ENCODE results near the gene RCN2. TPM values are rescaled to one million over a fixed set of nuclear protein-coding genes. Genes with fewer than 3 reads are reported as not detected.

Gene RCN2
- total RNA-seq, 4 donors from 2014 or later, result 37.8 to 66.9 (median 49.7) TPM

DNA sequence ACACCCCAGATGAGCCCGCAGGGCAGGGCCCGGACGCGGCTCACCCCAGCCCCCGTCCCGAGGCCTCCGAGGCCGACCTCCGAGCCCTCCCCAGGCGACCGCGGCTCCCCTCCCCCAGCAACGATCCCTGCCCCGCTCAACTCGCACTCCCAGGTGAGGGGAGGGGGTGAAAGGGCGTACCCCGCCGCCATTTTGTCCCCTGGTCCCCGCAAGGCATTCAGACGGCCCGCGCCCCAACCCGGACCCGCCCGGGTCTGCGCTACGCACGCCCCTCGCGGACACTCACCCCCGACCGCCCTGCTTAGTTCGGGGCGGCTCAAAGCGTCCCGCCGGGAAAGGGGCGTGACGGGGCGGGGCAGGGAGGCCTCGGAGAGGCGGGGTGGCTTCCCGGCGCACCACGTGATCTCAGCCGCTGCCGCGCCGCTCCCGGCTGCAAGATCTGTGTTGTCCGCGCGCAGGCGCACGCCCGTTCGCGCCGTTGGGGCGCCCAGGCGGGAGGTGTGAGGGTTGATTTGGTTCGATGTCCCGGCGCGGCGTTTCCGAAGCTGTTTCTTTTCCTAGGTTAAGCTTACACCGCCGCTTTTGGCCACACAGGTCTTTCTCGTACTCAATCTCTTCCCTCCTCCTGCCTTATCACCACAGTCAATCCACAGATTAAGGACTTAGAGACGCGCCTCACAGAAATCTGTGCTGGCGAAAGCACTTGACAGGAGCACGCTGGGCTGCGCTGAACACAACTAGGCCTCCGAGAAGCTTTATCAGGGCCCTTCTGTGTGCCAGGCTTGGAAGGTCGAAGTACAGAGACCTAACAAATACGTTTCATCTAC, 26.3 kb upstream of the RCN2 start, which contains the start of gene SCAPER:
Gene SCAPER, minus strand, starts transcription at position 328 of the 827 bp plus-strand sequence. CDS start 21,523 bp downstream, outside the sequence.
- peak; percentile 99 for ATAC-seq
- WGBS, 2 donors (ENCODE audit: low coverage in 1 of 2), result 0 to 1% methylated on average over 5 of the region's 78 CpGs
- Histone ChIP-seq H3K4me3 (peak within 1 kb of the TSS; percentile 74 to 99), H3K27me3 (no peaks in the 10 kb centered on the region), H3K36me3 (no peaks in the 10 kb centered on the region), H3K4me1 (peaks cover 3 to 33% (median 4%) of the 10 kb centered on the region in 3 donors), H3K27ac (peak within 1 kb of the TSS; percentile 30 to 95 (median 90)), H3K9me3 (no peaks in the 10 kb centered on the region)
- peak; percentile 80 for TF ChIP-seq POLR2AphosphoS5 (IDR thresholded peaks at IDR 0.05)
- peak; percentile 65 to 71 for TF ChIP-seq POLR2A (IDR thresholded peaks at IDR 0.05)
- no peak for TF ChIP-seq EP300 (IDR thresholded peaks at IDR 0.05)
- TF ChIP-seq, protein P1, sequence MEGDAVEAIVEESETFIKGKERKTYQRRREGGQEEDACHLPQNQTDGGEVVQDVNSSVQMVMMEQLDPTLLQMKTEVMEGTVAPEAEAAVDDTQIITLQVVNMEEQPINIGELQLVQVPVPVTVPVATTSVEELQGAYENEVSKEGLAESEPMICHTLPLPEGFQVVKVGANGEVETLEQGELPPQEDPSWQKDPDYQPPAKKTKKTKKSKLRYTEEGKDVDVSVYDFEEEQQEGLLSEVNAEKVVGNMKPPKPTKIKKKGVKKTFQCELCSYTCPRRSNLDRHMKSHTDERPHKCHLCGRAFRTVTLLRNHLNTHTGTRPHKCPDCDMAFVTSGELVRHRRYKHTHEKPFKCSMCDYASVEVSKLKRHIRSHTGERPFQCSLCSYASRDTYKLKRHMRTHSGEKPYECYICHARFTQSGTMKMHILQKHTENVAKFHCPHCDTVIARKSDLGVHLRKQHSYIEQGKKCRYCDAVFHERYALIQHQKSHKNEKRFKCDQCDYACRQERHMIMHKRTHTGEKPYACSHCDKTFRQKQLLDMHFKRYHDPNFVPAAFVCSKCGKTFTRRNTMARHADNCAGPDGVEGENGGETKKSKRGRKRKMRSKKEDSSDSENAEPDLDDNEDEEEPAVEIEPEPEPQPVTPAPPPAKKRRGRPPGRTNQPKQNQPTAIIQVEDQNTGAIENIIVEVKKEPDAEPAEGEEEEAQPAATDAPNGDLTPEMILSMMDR (IDR thresholded peaks at IDR 0.05), result peak in 2 of 4 experiments; percentile 25 to 36

DNA sequence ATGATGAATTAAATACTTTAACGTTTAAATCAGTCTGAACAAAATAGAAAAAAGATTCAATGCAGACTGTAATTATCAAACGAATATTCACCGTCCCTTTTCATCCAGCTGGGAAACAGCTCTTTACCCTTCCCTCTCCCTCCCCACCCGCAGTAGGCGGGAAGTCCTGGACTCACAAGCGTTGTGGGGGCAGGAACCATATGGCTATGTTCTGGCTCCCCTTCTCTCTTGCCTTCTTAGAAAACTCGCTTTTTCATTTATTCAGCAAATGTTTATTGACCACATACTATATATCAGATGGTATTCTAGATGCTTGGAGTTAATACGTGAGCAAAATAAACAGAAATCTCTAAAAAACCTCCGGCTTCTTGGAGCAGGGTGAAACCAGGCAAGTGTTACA, 25.7 kb upstream of the RCN2 start:
- H3K36me3 ChIP-seq, result no peaks in the 10 kb centered on the region
- H3K4me3 ChIP-seq, result peak overlapping the region; percentile 74 to 99
- no peaks in the 10 kb centered on the region for H3K9me3 ChIP-seq
- peak overlapping the region; percentile 30 to 95 (median 90) for H3K27ac ChIP-seq
- no peak for ATAC-seq
- peaks cover 3 to 33% (median 4%) of the 10 kb centered on the region in 3 donors for H3K4me1 ChIP-seq
- TF ChIP-seq, protein P1 (IDR thresholded peaks at IDR 0.05), result no peak
- no peak for TF ChIP-seq POLR2A (IDR thresholded peaks at IDR 0.05)
- TF ChIP-seq POLR2AphosphoS5 (IDR thresholded peaks at IDR 0.05), result no peak
- TF ChIP-seq EP300 (IDR thresholded peaks at IDR 0.05), result no peak
- 18 to 19% methylated on average over 9 of the region's 9 CpGs for WGBS, 2 donors (ENCODE audit: low coverage in 1 of 2)
- no peaks in the 10 kb centered on the region for H3K27me3 ChIP-seq

DNA sequence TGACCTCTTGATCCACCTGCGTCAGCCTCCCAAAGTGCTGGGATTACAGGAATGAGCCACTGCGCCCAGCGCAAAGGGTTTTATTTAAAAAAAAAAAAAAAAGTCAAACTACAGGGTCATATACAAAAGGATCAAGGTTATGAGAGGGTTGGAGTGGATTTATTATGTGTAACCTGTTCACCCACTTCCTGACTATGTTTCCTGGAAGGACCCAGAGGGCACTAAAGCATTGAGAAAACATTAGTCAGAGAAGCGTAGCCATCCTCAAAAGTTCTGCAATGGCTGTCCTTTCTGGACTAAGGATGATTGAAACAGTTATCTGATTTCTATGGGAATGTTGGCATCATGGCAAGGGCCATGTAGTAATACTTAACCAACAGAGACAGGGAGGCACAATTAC, 19.1 kb upstream of the RCN2 start:
- no peak for ATAC-seq
- no peak overlapping the region for H3K27ac ChIP-seq
- H3K9me3 ChIP-seq, result no peaks in the 10 kb centered on the region
- peaks cover 7% of the 10 kb centered on the region for H3K27me3 ChIP-seq
- no peaks in the 10 kb centered on the region for H3K4me1 ChIP-seq
- TF ChIP-seq, protein P1 (IDR thresholded peaks at IDR 0.05), result no peak
- TF ChIP-seq EP300 (IDR thresholded peaks at IDR 0.05) (no peak), POLR2A (IDR thresholded peaks at IDR 0.05) (no peak), POLR2AphosphoS5 (IDR thresholded peaks at IDR 0.05) (no peak)
- H3K36me3 ChIP-seq, result no peaks in the 10 kb centered on the region
- WGBS, 2 donors (ENCODE audit: low coverage in 1 of 2), result 71 to 100% methylated on average over 1 of the region's 4 CpGs
- no peak overlapping the region for H3K4me3 ChIP-seq

DNA sequence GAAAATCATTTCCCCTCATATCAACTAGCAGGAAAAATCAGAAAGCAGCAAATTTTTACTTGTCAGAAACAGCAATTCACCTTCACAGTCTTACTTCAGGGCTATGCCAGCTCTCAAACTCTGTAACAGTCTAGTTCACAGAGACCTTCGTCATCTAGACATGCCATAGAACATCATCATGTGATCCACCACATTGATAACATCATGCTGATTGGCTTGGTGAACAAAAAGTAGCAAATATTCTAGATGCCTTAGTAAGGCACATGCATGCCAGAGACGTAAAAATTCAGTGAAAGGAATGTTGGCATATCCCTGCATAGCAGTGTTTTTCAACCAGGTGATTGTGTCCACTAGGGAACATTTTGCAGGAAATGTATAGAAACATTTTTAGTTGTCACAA, 17.8 kb upstream of the RCN2 start:
- no peaks in the 10 kb centered on the region for H3K9me3 ChIP-seq
- ATAC-seq, result no peak
- H3K36me3 ChIP-seq, result no peaks in the 10 kb centered on the region
- H3K4me3 ChIP-seq, result no peak overlapping the region
- H3K27ac ChIP-seq, result no peak overlapping the region
- no peaks in the 10 kb centered on the region for H3K4me1 ChIP-seq
- TF ChIP-seq, protein P1 (IDR thresholded peaks at IDR 0.05), result no peak
- no peak for TF ChIP-seq POLR2A (IDR thresholded peaks at IDR 0.05)
- no peak for TF ChIP-seq EP300 (IDR thresholded peaks at IDR 0.05)
- H3K27me3 ChIP-seq, result peaks cover 7% of the 10 kb centered on the region
- 79 to 80% methylated on average over 2 of the region's 2 CpGs for WGBS, 2 donors (ENCODE audit: low coverage in 1 of 2)

DNA sequence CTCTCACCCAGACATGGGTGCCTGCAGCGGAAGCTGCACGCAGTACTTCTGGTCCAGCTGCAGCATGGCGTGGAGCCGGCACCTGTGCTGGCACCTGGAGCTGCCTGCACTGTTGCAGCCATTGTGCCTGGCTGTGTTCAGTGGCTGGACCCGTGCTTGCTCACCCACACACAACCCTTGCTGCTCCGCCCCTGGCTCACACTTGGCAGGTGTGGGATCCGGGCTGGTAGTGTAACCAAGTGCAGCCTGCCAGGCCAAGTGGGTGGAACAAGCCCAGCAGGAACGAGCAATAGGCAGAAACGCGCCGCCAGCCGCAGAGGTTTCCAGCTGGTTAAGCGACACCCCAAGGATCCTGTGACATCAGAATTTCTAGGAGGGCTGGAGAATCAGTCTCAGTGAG, 15.2 kb upstream of the RCN2 start:
- Histone ChIP-seq H3K4me3 (no peak overlapping the region), H3K9me3 (no peaks in the 10 kb centered on the region), H3K27me3 (peaks cover 7% of the 10 kb centered on the region), H3K4me1 (no peaks in the 10 kb centered on the region), H3K27ac (no peak overlapping the region), H3K36me3 (no peaks in the 10 kb centered on the region)
- ATAC-seq, result no peak
- no CpG with 5 or more reads among the region's 13 CpGs for WGBS, 2 donors (ENCODE audit: low coverage in 1 of 2)
- TF ChIP-seq EP300 (IDR thresholded peaks at IDR 0.05), result no peak
- no peak for TF ChIP-seq POLR2A (IDR thresholded peaks at IDR 0.05)

Measured in gastroesophageal sphincter (tissue), 4 donors.